DND-41 (cell line): Measurements from ENCODE around the gene IGF2BP2.
A peak's percentile ranks its signal among the peaks of the same experiment; 100 is the strongest.

Source experiments
- ATAC-seq: fragments of 200-7000 bp; cut with Tn5 transposase; 3 replicates; pipeline ENCODE4 v1.9.1; 2021; ENCODE audit warnings: low read depth; ENCODE audit not compliant: insufficient read depth
- DNase-seq: peaks from one replicate; pipeline ENCODE4 v3.0.0-alpha.2; 2020
- H2AFZ ChIP-seq: 2 replicates; pipeline ENCODE4 v1.6.0; 2012; ENCODE audit warnings: low read depth, low read length
- H3K27ac ChIP-seq: 2 replicates; pipeline ENCODE4 v1.5.1; 2012; ENCODE audit warnings: low read length, inconsistent platforms
- H3K27me3 ChIP-seq: fragments of 200-600 bp; sonication (generic); 2 replicates; pipeline ENCODE4 v1.6.0; 2012; ENCODE audit warnings: low read length, mild to moderate bottlenecking, inconsistent platforms; ENCODE audit not compliant: insufficient read depth, poor library complexity
- H3K36me3 ChIP-seq: 2 replicates; pipeline ENCODE4 v1.5.1; 2012; ENCODE audit warnings: low read length, inconsistent platforms; ENCODE audit not compliant: insufficient read depth
- H3K4me1 ChIP-seq: 2 replicates; pipeline ENCODE4 v1.5.1; 2012; ENCODE audit warnings: mild to moderate bottlenecking, low read length; ENCODE audit not compliant: insufficient read depth
- H3K4me2 ChIP-seq: 2 replicates; pipeline ENCODE4 v1.6.0; 2012; ENCODE audit warnings: mild to moderate bottlenecking, moderate library complexity, low read length, inconsistent platforms; ENCODE audit not compliant: insufficient read depth
- H3K4me3 ChIP-seq, 2 experiments: fragments of 200-600 bp in 1 of 2; shearing (Covaris generic) in 1 of 2; 2 replicates each; pipeline ENCODE4 v1.5.1; 2012 to 2016; ENCODE audit warnings: inconsistent platforms in 2 of 2, low read length in 2 of 2, mild to moderate bottlenecking in 2 of 2, low read depth in 1 of 2, moderate library complexity in 1 of 2
- H3K79me2 ChIP-seq: 2 replicates; pipeline ENCODE4 v1.6.0; 2012; ENCODE audit warnings: low read length, inconsistent platforms; ENCODE audit not compliant: insufficient read depth
- H3K9ac ChIP-seq: 2 replicates; pipeline ENCODE4 v1.6.0; 2012; ENCODE audit warnings: low read depth, mild to moderate bottlenecking, inconsistent platforms, low read length, moderate library complexity
- H3K9me3 ChIP-seq: 2 replicates; pipeline ENCODE4 v1.5.1; 2012; ENCODE audit warnings: low read length, moderate library complexity, mild to moderate bottlenecking, inconsistent platforms; ENCODE audit not compliant: insufficient read depth, severe bottlenecking
- H4K20me1 ChIP-seq: 2 replicates; pipeline ENCODE4 v1.6.0; 2012; ENCODE audit warnings: low read length; ENCODE audit not compliant: insufficient read depth
- EZH2 ChIP-seq: IDR thresholded peaks from 3 replicates; pipeline ENCODE4 v1.6.1; 2012; ENCODE audit warnings: borderline replicate concordance, low read depth, mild to moderate bottlenecking, moderate library complexity, low read length, inconsistent platforms; ENCODE audit not compliant: severe bottlenecking
- TF ChIP-seq, protein P1 (sequence below): IDR thresholded peaks from 2 replicates; pipeline ENCODE4 v1.5.1; 2012; ENCODE audit warnings: borderline replicate concordance, low read length, moderate library complexity, mild to moderate bottlenecking; ENCODE audit not compliant: poor library complexity, severe bottlenecking; ENCODE audit errors: extremely low read depth

The IGF2BP2 gene

DNA sequence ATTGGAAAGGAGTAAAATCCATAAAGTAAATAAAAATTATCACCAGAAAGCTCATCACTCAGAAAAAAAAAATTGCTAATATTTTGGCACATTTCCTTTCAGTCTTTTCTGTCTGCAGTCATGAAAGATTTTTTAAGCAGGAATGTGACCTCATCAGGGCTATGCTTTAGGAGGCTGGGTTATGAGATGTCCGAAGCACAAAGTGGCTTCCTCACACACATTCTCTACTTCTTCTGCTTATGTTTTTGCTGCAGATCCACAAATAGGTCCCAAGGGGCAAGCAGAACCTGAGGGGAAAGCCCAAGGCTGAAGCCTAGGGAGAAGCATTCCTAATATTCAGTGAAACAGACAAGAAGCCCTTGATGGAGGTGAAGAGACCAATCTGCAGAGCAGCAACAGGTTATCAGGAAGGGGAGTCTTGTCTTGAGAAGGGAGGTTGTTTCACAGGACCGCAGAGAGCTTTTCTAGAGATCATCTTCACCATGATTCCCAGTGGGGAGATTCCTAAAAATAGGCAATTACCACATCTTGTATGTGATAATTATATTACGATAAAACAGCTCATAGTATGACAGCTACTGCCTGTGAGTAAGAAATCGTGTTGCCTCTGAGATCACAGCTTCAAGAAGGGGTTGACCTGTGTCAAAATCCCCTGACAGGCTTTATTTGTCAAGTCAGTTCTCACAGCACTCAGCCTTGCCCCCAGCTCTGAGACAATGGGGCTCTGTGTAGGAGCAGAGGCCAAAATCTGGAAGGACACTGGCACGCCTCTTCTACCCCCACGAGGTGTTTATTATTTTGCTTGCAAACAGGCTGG lies 60.5 kb downstream of the IGF2BP2 start:
- Histone ChIP-seq H3K27ac (no peak overlapping the region), H3K4me3 (no peak overlapping the region), H4K20me1 (no peaks in the 10 kb centered on the region), H3K4me2 (no peak overlapping the region), H3K36me3 (no peaks in the 10 kb centered on the region), H3K9ac (no peak overlapping the region), H3K4me1 (no peaks in the 10 kb centered on the region; the same call in 1 of the 2 replicates), H2AFZ (no peak overlapping the region), H3K27me3 (peaks cover 24% of the 10 kb centered on the region), H3K79me2 (no peaks in the 10 kb centered on the region), H3K9me3 (no peaks in the 10 kb centered on the region)
- TF ChIP-seq, protein P1, sequence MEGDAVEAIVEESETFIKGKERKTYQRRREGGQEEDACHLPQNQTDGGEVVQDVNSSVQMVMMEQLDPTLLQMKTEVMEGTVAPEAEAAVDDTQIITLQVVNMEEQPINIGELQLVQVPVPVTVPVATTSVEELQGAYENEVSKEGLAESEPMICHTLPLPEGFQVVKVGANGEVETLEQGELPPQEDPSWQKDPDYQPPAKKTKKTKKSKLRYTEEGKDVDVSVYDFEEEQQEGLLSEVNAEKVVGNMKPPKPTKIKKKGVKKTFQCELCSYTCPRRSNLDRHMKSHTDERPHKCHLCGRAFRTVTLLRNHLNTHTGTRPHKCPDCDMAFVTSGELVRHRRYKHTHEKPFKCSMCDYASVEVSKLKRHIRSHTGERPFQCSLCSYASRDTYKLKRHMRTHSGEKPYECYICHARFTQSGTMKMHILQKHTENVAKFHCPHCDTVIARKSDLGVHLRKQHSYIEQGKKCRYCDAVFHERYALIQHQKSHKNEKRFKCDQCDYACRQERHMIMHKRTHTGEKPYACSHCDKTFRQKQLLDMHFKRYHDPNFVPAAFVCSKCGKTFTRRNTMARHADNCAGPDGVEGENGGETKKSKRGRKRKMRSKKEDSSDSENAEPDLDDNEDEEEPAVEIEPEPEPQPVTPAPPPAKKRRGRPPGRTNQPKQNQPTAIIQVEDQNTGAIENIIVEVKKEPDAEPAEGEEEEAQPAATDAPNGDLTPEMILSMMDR = no peak
- no peak for TF ChIP-seq EZH2
- ATAC-seq (no peak), DNase-seq (no peak)

DNA sequence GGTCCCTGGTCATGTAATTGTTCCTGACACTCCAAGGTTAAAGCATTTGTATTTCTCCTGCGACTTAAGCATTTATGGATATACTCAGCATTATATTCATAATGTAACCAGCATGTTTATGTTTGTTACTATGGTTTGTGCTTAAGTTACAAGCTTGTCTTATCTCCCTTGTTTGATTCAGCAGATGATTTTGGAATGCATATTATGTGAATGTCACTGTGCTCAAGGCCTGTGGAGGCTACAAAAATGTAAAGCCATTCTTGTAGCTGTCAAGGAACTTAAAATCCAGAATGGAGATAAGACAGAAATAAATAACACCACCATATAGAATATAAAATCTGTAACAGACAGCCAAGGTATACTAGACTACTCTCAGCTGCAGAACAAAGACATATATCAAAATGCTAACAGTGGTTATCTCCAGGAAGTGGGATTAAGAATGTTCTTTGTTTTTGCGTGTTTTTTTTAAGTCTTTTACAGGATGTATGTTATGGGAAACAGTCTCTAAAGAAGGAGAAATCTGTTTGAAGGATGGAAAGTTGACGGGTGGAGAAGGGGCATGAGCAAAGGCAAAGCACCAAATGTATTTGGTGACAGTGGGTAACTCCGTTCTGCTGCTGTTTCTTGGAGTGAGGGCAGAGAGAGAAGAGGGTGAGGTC lies 61.4 kb downstream of the IGF2BP2 start:
- H3K79me2 ChIP-seq = no peaks in the 10 kb centered on the region
- no peak overlapping the region for H2AFZ ChIP-seq
- no peak overlapping the region for H3K4me3 ChIP-seq
- TF ChIP-seq EZH2 = no peak
- TF ChIP-seq, protein P1 = no peak
- no peak overlapping the region for H3K27ac ChIP-seq
- H3K4me2 ChIP-seq = no peak overlapping the region
- no peaks in the 10 kb centered on the region; the same call in 1 of the 2 replicates for H3K4me1 ChIP-seq
- 0 out of 3 replicates have a peak, but pooled peaks have one; percentile 27 for ATAC-seq
- H3K9me3 ChIP-seq = no peaks in the 10 kb centered on the region
- H3K27me3 ChIP-seq = peaks cover 26% of the 10 kb centered on the region
- DNase-seq = no peak
- H4K20me1 ChIP-seq = no peaks in the 10 kb centered on the region
- H3K36me3 ChIP-seq = no peaks in the 10 kb centered on the region
- H3K9ac ChIP-seq = no peak overlapping the region

DNA sequence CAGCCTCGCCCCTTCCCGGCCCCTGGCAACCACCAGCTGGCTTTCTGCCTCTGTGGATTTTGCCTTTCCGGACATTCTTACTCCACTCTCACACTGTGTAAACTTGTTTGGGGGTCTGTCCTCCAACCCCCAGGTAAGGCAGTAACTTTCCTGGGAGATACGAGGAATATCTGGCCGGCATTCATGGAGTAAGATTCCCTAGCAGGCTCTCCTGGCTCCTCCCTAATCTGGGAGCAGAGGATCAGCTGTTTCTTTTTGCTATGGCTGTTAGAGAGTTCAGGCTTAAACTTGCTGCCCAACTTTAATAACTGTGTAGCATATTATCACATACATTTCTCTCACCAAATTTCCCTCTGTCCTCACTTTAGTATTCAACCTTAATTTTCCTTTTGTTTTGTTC lies 64.3 kb downstream of the IGF2BP2 start:
- DNase-seq (no peak), ATAC-seq (no peak)
- Histone ChIP-seq H3K4me1 (no peaks in the 10 kb centered on the region; the same call in 1 of the 2 replicates), H3K79me2 (no peaks in the 10 kb centered on the region), H3K9me3 (no peaks in the 10 kb centered on the region), H3K9ac (no peak overlapping the region), H3K36me3 (no peaks in the 10 kb centered on the region), H3K4me2 (no peak overlapping the region), H3K27me3 (peaks cover 26% of the 10 kb centered on the region), H3K27ac (no peak overlapping the region), H2AFZ (no peak overlapping the region), H3K4me3 (no peak overlapping the region), H4K20me1 (no peaks in the 10 kb centered on the region)
- TF ChIP-seq EZH2 = no peak
- TF ChIP-seq, protein P1 = no peak
